HG02943 (cell line): Measurements from ENCODE around the gene COX7B.
A peak's percentile ranks its signal among the peaks of the same experiment; 100 is the strongest.
"Not testable (repeated sequence)": the region's sequence is repeated elsewhere in the genome, so short reads cannot be mapped to it uniquely, and the experiment has no call there.

ENCODE experiments used
- ATAC-seq: cut with Tn5 transposase; IDR thresholded peaks from one replicate; pipeline ENCODE4 v1.9.1; 2021; ENCODE audit warnings: mild to moderate bottlenecking, low read depth, moderate library complexity; ENCODE audit not compliant: unreplicated experiment

COX7B gene, protein sequence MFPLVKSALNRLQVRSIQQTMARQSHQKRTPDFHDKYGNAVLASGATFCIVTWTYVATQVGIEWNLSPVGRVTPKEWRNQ

DNA sequence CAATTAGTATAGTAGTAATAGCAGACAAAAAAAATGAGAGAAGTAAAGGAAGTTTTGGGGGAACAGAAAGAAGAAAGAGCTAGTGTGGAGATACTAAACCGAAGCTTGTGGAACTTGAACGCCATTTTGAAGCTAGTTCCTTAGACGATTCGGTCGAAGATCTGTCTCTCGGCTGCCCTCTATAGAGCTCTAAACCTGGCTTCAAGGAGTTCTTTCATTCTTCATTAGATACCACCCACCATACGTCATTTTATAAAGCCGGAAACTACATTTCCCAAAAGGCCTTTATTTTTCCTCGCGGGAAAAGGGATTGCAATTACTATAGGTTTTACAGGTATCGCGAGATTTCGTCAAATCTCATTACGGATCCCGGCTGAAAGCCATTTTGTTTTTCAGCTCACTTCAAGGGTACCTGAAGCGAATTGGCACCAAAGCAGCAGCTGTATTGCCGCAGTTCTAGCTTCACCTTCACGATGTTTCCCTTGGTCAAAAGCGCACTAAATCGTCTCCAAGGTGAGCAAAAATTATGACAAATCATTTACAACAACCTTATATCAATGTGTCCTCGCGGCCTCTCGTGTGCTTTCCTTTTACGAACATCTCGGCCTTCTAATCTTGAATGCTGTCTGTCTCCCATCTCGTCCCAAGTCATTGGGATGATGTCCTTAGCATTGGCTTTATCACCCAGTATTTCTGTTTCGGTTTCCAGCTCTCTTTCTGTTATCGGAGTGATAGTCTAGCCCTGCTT is at the start of gene COX7B:
COX7B (plus strand) TSS at position 388 of the 748 bp plus-strand sequence; CDS start at position 474, 86 bp downstream.
- peak; percentile 63 for ATAC-seq

GRCh38 chrX:77875372-77875771 is 23.9 kb upstream of the COX7B start:
- ATAC-seq, result no peak

GRCh38 chrX:77881418-77881817 is 17.9 kb upstream of the COX7B start:
- ATAC-seq, result not testable (repeated sequence)

DNA sequence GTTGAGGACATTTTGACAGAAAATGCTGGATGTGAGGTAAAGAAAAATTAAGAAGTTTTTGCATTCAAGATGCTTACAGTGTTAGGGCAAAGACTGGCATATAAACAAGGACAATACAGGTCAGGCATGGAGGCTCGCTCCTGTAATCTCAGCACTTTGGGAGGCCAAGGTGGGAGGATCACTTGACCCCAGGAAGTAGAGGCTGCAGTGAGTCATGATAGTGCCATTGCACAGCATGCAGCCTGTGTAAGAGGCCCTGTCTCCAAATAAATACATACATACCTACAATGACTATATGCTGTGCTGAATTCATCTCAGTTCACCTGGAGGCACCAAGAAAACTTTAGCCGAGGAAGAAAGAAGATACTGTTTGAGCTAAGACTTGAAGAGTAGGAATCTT is 6.4 kb upstream of the COX7B start:
- ATAC-seq, result no peak

DNA sequence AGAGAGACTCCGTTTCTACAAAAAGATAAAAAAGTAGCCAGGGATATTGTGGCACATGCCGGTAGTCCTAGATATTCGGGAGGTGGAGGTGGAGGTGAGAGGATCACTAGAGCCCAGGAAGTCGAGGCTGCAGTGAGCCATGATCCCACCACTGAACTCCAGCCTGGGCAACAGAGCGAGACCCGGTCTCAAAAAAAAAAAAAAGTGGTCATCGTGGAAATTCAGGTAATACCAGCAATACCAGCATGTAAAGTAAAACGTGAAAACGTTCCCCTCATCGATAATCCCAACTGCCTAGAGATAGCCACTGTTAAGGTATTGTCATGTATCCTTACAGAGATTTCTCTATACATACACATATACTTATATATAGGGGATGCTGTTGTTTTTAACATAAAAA is 5.6 kb upstream of the COX7B start:
- no peak for ATAC-seq

DNA sequence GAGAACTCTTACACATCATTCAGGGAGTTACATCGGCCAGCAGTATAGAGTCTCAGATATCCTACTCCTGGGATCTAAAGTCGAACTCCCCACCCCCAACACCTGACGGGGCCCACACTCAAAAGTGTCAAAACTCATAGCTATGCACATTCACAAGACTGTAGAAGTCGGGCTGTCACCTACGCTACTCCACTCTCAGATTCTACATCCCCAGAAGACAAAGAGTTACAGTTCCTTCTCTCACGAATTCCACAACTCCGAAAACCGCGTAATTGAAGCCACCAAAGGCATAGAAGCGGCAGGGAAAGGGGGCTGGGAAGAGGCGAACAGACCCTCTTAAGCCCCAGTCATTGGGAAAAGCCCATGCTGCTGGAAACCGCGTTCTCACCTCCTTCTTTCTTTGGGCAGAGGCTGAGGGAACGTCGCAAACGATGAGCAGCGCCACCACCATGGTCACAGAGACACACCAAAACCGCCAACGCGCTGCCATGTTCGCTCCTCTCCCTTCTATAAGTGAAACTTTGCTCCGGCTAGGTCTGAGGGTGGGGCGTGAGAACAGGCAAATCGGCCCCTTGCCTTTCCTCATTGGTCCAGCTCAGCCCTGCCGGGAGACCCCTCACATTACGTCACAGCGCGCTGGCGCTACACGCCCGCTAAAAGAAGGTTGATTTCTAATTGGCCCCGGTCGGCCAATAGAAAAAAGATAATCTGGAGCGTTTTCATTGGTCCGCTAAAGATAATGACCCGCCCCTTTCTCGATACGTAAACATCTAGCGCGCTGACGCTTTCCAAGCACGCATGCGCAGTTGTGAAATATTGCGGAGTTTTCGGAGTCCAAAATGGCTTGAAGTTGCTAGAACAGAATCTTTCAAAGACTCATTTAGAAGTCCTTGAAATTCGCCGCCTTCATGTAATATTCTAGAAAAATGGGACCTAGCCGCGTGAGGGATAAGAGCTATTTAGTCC is 4.1 kb upstream of the COX7B start, which contains the start of gene MAGT1:
MAGT1 (minus strand) TSS at position 515 of the 966 bp plus-strand sequence; CDS start at position 490, 25 bp downstream.
- peak; percentile 87 for ATAC-seq

DNA sequence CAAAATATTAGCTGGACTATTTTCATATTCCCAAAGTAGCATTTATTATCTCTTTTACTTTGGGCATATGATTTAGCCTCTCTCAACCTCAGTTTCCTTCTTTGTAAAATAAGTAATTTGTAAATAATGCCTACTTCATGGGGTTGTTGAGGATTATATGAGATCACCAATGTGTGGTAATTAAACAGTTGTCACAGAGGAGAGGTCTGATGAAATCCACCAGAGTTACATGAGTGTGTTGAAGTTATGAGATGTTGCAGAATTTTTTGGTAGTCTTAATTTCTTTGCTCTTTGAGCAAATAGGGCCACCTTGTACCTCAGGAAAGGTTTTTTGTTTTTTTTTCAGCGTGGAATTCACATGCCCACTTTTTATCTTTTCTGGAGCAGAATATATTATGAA is 1.4 kb downstream of the COX7B start:
- no peak for ATAC-seq

DNA sequence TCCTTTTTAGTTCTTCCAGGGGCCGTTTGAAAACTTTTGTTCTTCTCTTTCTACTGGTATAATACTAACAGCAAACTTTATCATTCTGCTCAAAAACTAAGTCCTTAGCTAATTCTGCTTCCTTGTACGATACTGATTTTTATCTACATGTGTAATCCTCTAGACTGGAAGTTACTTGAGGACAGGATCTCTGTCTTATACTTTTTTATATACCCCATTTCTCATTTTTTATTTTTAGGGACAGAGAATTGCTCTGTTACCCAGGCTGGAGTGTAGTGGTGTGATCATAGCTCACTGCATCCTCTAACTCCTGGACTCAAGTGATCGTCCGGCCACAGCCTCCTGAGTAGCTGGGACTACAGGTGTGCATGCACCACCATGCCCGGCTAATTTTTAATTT is 2.2 kb downstream of the COX7B start:
- no peak for ATAC-seq

GRCh38 chrX:77910108-77910840 is 11.0 kb downstream of the COX7B start, which contains the start of gene ATP7A:
Gene ATP7A (plus strand): TSS chrX:77910693. CDS start chrX:77971642, 60,949 bp downstream.
- ATAC-seq, result peak; percentile 97

DNA sequence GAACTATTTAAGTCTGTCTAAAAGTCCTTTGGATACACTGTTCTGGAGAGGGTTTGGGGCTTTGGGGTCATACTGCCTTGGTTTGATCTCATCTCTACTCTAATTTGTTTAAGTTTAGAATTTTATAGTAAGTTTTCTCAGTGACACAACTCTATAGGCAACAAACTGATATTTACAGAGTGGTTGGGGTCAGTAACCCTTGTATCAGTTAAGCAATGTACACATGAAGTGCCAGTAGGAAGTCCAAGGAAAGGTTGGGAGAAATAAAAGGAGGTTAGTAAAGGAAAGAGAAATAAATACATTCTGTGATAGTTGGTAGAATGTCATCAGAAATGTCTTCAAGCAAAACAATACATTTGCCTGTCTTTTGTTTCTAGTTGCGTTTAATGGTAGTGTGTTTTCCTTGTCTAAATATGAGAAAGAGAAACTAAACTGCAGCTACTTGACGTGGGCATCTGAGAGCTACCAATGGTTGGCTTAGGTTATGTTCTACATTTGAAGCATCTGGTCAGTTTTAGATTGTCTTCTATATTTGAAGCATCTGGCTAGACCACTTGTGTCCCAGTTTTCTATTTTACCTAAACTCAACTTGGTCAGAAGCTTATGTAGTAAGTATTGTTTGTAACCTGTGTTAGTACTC is 18.1 kb downstream of the COX7B start:
- ATAC-seq, result no peak

GRCh38 chrX:77918568-77918967 is 19.3 kb downstream of the COX7B start:
- no peak for ATAC-seq

DNA sequence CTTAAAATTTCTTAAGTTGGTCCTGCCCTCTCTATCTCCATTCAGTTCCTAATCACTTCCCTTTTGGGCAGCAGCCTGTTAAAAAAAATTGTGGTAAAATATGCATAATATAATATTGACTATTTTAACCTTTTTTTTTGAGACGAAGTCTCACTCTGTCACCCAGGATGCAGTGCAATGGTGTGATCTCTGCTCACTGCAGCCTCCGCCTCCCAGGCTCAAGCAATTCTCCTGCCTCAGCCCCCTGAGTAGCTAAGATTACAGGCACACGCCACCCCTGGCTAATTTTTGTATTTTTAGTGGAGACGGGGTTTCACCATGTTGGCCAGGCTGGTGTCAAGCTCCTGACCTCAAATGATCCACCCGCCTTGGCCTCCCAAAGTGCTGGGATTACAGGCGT is 20.1 kb downstream of the COX7B start:
- ATAC-seq, result not testable (repeated sequence)

GRCh38 chrX:77922787-77923186 is 23.5 kb downstream of the COX7B start:
- ATAC-seq, result no peak

DNA sequence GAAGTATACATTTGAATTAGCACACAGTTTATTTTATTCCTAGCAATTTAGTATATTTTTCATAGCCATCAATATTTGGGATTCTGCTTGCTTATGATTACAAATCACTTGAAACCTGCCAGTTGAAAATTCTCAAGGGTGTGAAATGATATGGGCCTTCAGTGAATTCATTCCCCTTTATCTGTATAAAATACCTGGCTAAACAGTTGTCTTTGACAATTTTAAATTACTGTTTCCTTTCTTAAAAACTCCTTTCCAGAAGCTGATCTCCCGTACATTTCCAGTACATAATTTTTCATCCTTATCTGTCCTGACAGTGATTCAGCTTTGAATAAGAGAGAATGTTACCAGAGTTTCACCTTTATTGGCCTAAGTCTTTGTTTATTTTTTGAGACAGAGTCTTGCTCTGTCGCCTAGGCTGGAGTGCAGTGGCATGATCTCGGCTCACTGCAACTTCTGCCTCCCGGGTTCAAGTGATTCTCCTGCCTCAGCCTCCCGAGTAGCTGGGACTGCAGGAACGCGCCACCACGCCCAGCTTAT is 25.1 kb downstream of the COX7B start:
- no peak for ATAC-seq

- no peak for ATAC-seq
Observed at GRCh38 chrX:77925764-77926163, 26.5 kb downstream of the COX7B start.

GRCh38 chrX:77930581-77930980 is 31.3 kb downstream of the COX7B start:
- no peak for ATAC-seq

DNA sequence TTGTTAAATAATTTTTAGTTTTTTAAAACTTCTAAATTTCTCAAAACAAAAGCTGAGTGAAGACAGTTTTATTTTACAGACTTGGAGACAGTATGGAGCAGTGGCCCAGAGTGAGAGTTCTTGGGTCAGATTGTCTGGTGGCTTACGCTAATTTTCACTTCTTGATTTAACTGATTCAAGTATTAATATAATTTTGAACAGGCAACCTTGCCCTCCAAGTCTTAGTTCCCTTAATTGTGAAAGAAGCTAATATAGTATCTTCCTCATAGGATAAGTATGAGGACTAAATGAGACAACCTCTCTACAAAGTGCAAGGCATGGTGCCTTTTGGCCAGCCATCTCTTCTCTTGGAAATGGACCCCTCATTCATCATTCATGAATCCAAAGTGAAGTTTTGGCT is 36.6 kb downstream of the COX7B start:
- ATAC-seq, result no peak

DNA sequence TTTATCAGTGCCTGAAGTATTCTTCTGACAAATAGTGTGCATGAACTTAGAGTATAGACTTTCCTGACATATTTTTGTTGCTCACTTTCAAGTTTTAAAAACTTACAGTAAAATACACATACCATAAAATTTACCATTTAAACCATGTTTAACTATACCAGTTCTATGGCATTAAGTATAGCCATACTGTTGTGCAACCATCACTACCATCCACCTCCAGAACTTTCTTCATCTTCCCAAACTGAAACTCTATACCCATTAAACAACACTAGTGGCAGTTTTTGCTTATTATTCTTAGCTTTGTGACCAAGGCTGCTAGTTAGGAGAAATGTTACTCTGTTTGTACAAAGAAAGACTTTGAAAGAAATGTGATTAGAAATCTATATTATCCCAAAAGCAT is 37.0 kb downstream of the COX7B start:
- no peak for ATAC-seq

- no peak for ATAC-seq
Observed at GRCh38 chrX:77937291-77937690, 38.0 kb downstream of the COX7B start.
